ENCODE results near the gene DMKN. TPM values are rescaled to one million over a fixed set of nuclear protein-coding genes. Genes with fewer than 3 reads are reported as not detected.
A peak's percentile ranks its signal among the peaks of the same experiment; 100 is the strongest.

Gene DMKN
- total RNA-seq, 2 experiments from 2014 or later: 1.4 to 1.5 TPM

DNA sequence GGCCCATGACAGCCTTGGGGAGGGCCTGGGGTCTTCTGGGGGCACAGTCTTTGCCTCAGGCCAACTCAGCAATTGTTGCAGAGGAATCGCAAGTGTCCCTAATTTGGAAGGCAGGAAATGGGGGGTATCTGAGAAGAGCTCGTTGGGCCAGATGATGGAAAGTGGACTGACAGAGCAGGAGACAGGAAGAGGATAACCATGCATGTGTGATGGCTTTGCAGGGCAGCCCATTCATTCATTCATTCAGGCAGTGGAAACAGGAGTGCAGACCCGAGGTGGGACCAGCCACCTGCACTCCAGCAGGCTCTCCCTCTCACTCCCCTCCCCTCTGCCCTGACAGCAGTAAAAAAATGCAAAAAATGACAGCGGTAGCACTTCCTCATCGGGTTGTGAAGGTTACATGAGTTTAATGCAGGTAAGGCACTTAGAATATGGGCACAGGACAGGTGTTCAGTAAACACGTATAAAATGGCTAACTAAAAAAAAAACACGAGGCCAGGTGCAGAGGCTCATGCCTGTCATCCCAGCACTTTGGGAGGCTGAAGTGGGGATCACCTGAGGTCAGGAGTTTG is 27.0 kb upstream of the DMKN start:
- peaks cover 12% of the 10 kb centered on the region for H3K36me3 Mint-ChIP-seq

DNA sequence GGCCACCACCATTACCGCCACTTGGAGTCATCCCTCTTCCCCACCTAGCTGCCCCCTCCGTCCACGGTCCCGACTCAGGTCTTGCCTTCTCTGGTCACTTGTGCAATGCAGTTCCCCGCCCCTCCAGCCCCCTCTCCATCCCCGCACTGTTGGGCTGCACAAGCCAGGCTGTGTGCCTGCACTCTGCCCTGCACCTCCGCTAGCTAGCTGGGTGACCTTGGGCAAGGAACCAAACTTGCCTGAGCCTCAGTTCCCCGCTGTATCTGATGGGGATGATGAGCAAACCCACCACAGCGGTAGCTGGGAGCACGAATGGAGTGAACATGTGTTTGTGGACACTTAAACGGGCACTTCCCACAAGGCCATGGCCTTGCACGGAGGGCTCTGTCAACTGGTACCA is 26.4 kb upstream of the DMKN start:
- Mint-ChIP-seq H3K27me3 (peaks cover 1% of the 10 kb centered on the region), H3K36me3 (peaks cover 10% of the 10 kb centered on the region), H3K9me3 (no peaks in the 10 kb centered on the region), H3K27ac (no peak overlapping the region), H3K4me1 (peaks cover 11% of the 10 kb centered on the region), H3K4me3 (no peak overlapping the region)
- no peak for DNase-seq

More for the DNA sequence above, 27.0 kb upstream of the DMKN start:
- Mint-ChIP-seq H3K9me3 (no peaks in the 10 kb centered on the region), H3K4me1 (peaks cover 11% of the 10 kb centered on the region), H3K4me3 (no peak overlapping the region), H3K27me3 (no peaks in the 10 kb centered on the region), H3K27ac (no peak overlapping the region)
- DNase-seq: no peak

DNA sequence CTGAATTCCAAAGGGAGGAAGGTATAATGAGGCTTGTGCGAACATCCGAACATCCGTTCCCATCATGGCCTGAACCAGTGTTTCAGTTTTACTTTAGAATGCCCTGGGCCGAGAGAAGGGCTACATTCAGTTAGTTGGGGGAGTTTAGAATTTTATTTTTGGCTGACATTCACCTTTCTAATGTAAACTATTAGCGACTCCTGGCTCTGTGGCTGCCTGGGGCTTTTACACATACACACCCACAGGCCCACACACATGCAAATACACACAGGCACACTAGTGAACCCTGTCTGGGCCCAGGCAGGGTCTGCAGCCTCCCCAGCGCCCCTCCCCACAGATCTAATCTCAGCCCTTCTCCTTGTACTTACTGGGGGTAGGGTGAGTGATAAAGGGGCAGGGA is 25.9 kb upstream of the DMKN start:
- Mint-ChIP-seq H3K27me3 (peaks cover 3% of the 10 kb centered on the region), H3K4me1 (peaks cover 6% of the 10 kb centered on the region), H3K4me3 (no peak overlapping the region), H3K27ac (no peak overlapping the region), H3K9me3 (no peaks in the 10 kb centered on the region), H3K36me3 (peaks cover 5% of the 10 kb centered on the region)
- no peak for DNase-seq

DNA sequence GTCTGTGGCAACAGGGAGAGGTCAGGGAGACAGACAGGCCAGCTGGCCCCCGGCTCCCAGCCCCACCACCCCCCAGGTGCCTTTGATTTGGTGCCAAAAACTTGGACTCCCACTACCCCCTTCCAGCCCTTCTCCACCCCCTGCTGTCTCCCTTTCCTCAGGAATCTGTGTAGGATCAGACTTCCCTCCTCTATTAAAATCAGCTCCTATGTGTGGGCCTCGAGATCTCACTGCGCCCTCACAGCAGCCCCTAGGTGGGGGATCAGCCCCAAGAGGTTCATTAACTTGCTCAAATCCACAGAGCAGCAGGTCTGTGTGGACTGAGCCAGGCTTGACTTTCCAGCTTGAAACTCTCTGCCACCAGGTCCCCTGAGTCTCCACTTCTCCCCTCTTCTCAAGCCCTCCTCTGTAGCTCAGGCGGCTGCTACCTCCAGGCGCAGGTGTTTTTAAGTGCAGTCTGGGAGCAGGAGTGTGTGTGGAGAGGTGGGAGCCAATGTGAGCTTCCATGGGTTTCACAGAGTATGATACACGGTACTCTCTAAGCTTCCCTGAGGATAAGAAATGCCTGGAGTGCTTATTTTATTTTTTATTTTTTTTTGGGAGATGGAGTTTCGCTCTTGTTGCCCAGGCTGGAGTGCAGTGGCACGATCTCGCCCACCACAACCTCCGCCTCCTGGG is 21.5 kb upstream of the DMKN start:
- Mint-ChIP-seq H3K9me3 (no peaks in the 10 kb centered on the region), H3K4me1 (peaks cover 7% of the 10 kb centered on the region), H3K27ac (no peak overlapping the region), H3K27me3 (peaks cover 12% of the 10 kb centered on the region), H3K4me3 (no peak overlapping the region), H3K36me3 (no peaks in the 10 kb centered on the region)
- DNase-seq: no peak

DNA sequence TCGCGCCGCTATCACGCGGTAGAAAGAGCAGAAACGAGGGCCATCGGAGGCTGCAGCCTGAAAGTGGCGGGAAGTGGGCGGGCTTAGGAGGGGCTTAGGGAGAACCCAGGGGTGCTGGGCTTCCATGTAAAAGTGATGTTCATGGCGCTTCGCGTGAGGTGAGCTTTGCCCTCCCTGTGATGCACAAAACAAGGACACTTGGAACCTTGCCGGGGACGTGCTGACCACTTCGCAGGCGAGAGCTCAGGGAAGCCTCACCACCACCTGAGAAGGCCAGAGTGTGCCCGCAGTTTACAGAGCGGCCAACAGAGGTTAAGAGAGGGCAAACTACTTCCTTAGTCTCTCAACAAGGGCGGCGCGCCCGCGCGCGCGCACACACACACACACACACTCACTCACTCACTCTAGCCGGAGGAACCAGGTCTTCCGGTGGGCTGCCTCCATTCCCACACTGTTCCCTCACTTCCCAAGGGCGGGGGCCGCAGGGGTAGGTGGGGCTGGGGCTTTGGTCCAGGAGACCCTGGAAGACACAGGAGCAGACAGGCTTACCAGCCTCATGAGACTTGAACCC is 20.5 kb upstream of the DMKN start:
- Mint-ChIP-seq H3K36me3 (no peaks in the 10 kb centered on the region), H3K27me3 (peaks cover 18% of the 10 kb centered on the region), H3K4me3 (peak overlapping the region; percentile 35), H3K4me1 (peaks cover 6% of the 10 kb centered on the region), H3K27ac (peak overlapping the region; percentile 63), H3K9me3 (no peaks in the 10 kb centered on the region)
- peak; percentile 52 for DNase-seq

DNA sequence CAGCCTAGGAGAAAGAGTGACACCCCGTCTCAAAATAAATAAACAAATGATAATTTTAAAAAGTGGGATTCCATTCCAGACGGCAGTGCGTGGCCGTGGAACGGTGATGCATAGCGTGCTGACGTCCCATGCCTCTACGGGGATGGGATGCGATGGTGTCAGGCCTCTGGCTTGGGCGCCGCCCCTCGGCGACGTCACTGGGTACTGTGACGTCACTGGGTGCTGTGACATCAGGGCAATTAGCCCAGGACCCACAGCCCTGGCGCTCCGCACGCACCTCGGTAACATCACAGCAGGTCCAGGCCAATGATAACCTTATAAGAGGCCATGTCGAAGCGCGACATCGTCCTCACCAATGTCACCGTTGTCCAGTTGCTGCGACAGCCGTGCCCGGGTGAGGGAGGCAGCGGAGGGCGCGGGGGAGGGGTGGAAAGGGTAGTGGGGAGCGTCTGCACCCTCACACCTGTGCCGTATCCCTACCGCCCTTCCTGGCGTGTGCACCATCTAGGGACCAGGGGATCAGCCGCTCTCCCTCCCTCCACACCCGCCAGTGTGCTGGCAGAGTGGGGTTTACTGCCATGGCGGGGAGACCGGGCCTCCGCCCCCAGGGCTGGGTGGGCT is 19.9 kb upstream of the DMKN start, which contains the start of gene GAPDHS:
Gene GAPDHS, plus strand, starts transcription at position 256 of the 621 bp plus-strand sequence. Its CDS starts 72 bp downstream, at position 328.
- H3K27ac Mint-ChIP-seq: peak within 1 kb of the TSS; percentile 63
- H3K9me3 Mint-ChIP-seq: no peaks in the 10 kb centered on the region
- peaks cover 24% of the 10 kb centered on the region for H3K27me3 Mint-ChIP-seq
- no peaks in the 10 kb centered on the region for H3K36me3 Mint-ChIP-seq
- H3K4me3 Mint-ChIP-seq: peak within 1 kb of the TSS; percentile 35
- no peak for DNase-seq
- peaks cover 6% of the 10 kb centered on the region for H3K4me1 Mint-ChIP-seq

DNA sequence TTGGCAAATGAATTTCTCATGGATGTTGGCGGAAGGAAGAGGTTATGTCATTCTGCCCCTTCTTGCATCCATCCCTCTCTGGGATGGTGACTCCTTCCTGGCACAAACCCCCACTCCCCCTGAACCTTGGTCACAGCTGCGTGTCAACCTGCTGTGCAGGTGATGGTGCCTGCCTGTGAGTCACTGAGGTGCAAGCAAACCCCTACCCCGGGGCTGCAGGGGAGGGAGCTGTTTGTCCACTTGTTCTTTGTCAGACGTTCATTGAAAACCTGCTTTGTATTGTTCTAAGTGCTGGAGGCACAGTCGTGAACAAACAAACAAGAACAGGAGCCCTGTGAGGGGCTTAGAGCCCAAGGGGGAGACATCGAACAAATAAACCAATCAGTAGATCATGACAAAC is 17.8 kb upstream of the DMKN start:
- Mint-ChIP-seq H3K27ac (no peak overlapping the region), H3K27me3 (peaks cover 36% of the 10 kb centered on the region), H3K36me3 (no peaks in the 10 kb centered on the region)

DNA sequence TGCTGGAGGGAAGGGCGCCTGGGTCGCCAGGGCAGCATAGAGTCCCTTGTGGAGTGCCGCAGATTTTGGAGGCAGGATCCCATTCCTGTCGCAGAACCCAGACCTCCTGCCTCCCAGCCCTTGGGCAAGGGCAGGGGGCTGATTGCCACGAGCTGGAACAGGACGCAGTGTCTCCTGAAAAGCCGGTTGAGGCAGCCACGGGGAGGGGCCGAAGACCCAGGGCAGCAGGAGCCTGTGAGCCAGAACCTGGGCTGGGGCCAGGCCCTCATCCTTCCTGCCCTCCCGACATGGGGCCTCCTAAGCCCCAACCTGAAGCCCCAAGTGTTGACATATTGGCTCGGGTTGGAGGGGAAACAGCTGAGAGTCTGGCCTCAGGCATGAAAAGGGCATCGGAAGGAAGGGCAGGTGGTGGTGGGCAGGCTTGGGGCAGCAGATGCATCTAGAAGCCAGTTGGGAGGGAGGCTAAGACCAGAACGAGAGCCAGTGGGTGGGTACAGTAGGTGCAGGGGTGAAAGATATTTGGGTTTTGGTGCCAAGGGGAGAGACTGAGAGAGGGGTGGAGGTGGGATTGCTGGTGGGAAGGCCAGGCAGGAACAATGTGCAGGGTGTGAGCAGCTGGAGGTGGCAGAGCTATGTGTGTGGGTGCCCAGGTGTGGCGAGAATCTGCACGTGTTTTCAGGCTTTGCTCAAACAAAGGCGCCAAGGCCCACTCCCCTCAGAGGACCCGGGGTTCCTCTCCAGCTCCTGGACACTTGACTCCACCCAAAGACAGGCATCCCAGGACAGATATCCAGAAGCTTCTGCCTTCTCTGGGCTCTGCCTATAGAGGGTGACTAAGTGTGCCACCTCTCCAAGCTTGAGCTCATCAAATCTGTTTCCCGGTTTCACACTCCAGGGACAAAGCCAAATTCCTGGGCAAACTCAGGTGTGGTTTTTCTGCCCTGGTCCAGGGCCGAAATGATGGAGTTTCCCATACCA is 16.1 kb upstream of the DMKN start:
- no peaks in the 10 kb centered on the region for H3K36me3 Mint-ChIP-seq
- no peak overlapping the region for H3K27ac Mint-ChIP-seq
- H3K4me1 Mint-ChIP-seq: peaks cover 6% of the 10 kb centered on the region
- no peak for DNase-seq
- no peak overlapping the region for H3K4me3 Mint-ChIP-seq
- no peaks in the 10 kb centered on the region for H3K9me3 Mint-ChIP-seq
- peaks cover 33% of the 10 kb centered on the region for H3K27me3 Mint-ChIP-seq

More for the DNA sequence above, 17.8 kb upstream of the DMKN start:
- no peak for DNase-seq
- H3K9me3 Mint-ChIP-seq: no peaks in the 10 kb centered on the region
- peaks cover 6% of the 10 kb centered on the region for H3K4me1 Mint-ChIP-seq
- H3K4me3 Mint-ChIP-seq: no peak overlapping the region

DNA sequence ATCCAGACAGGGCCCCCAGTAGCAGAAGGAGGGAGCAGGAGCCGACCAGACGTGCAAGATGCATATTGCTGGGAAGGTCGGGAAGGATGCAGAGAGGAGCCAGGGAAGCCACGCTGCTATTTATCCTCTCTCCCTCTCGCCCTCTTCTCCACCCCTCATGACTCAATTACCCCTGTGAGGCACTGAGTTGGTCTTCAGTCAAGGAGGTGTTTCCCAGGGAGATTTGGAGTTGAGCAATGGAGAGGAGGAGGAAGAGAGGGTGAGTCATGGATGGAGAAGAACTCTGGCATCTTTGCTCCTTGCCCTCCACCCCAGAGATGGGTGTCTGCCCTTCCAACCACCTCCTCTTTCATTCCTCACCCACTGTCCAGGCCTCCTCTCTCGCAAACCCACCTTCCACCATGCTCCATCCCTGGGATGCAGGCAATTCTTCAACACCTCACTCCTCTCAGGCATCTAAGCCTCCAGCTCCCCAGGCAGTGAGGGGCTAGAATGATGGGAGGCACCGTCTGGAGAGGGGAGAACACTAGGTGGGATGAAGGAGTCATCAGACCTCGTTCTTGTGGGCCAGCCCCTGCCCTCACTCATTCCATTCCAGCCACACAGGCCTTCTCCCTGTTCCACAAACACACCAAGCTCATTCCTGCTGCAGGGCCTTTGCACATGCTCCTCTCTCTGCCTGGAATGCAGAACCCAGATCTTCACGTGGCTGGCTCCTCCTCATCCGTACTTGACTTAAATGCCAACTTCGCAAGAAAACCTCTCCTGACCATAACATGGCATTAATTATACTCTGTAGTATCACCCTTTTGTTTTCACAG is 15.0 kb upstream of the DMKN start, which contains the start of gene SBSN:
Gene SBSN, minus strand, starts transcription at position 94 of the 821 bp plus-strand sequence. Its CDS starts 30 bp downstream, at position 64.
- H3K27me3 Mint-ChIP-seq: peaks cover 36% of the 10 kb centered on the region
- H3K4me3 Mint-ChIP-seq: no peak within 1 kb of the TSS
- no peaks in the 10 kb centered on the region for H3K9me3 Mint-ChIP-seq
- peaks cover 1% of the 10 kb centered on the region for H3K4me1 Mint-ChIP-seq
- no peaks in the 10 kb centered on the region for H3K36me3 Mint-ChIP-seq
- no peak within 1 kb of the TSS for H3K27ac Mint-ChIP-seq
- DNase-seq: no peak

DNA sequence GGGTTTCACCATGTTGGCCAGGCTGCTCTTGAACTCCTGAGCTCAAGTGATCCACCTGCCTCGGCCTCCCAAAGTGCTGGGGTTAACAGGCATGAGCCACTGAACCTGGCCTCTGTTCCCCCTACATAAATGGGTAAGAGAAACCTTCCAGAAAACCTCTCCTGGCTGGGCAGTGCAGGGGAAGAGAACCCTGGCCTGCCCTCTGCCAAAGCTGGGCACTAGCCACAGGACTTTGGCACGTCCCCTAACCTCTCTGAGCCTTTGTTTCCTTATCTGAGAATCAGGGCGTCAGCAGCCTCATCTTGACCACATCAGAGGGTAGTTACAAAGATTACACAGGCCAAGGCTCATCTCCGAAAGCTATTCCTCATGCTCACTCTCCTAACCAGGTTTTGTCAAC is 12.4 kb upstream of the DMKN start:
- no peaks in the 10 kb centered on the region for H3K36me3 Mint-ChIP-seq
- H3K4me3 Mint-ChIP-seq: no peak overlapping the region
- H3K4me1 Mint-ChIP-seq: no peaks in the 10 kb centered on the region
- DNase-seq: no peak
- H3K27me3 Mint-ChIP-seq: peaks cover 31% of the 10 kb centered on the region
- H3K27ac Mint-ChIP-seq: no peak overlapping the region
- H3K9me3 Mint-ChIP-seq: no peaks in the 10 kb centered on the region

DNA sequence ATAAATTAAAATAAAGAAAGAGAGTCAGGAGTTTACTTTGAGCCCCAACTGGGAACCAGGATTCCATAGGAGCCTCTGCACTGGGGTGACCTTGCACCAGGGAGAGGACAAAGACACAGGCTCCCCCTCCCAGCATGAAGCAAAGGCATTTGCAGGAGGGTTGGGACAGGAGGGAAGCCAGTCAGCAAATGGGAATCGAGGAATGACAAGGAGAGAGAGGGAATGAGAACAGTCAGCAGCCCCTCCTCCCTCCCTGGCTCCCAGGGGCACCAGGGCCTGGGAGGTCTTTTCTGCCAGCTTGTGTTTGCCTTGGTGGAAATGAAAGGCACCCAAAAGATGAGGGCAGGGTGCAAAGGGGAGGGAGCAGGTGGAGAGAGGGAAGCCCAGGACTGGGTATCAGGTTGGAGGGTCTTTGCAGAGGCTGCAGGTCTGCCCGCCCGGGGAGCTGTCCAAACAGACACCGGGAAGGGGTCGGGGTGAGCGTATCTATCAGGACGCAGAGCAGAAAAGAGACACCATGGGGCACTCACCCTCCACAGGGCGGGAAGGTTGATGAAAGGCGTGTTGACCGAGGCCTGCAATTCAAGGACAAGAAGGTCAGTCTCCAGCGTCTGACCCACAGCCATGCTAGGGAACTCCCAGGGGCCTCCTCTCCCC is 10.9 kb upstream of the DMKN start:
- Mint-ChIP-seq H3K27me3 (peaks cover 30% of the 10 kb centered on the region), H3K4me1 (no peaks in the 10 kb centered on the region), H3K4me3 (no peak overlapping the region), H3K9me3 (no peaks in the 10 kb centered on the region), H3K27ac (no peak overlapping the region), H3K36me3 (no peaks in the 10 kb centered on the region)
- no peak for DNase-seq

DNA sequence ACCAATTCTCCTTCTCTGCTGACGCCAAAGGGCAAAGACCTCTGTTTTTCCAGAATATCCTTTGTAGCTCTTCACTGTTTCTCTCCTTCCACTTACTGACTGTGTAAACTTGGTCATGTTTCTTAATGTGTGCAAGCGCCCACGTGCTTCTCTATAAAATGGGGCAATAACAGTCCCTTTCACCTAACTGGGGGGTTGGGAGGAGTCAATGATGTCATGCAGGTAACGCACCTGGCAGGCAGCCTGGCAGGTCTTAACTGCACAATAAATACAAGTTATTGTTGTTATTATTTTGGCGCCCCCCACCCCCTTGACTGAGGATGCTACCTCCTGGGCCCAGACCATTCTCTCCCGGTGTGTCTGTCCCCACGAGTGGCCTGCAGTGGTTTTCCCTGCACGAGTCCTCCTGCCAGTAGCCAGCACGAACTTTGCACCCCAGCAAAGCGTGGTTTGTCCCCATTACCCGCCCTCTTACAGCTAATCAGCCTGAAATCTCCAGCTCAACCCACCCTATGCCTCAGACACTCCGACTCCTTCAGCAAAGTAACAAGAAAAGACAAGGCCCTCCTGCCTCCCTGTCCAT is 9.4 kb upstream of the DMKN start:
- no peak for DNase-seq
- no peaks in the 10 kb centered on the region for H3K9me3 Mint-ChIP-seq
- H3K4me3 Mint-ChIP-seq: no peak overlapping the region
- H3K36me3 Mint-ChIP-seq: no peaks in the 10 kb centered on the region
- H3K27me3 Mint-ChIP-seq: peaks cover 19% of the 10 kb centered on the region
- H3K4me1 Mint-ChIP-seq: no peaks in the 10 kb centered on the region
- H3K27ac Mint-ChIP-seq: no peak overlapping the region

DNA sequence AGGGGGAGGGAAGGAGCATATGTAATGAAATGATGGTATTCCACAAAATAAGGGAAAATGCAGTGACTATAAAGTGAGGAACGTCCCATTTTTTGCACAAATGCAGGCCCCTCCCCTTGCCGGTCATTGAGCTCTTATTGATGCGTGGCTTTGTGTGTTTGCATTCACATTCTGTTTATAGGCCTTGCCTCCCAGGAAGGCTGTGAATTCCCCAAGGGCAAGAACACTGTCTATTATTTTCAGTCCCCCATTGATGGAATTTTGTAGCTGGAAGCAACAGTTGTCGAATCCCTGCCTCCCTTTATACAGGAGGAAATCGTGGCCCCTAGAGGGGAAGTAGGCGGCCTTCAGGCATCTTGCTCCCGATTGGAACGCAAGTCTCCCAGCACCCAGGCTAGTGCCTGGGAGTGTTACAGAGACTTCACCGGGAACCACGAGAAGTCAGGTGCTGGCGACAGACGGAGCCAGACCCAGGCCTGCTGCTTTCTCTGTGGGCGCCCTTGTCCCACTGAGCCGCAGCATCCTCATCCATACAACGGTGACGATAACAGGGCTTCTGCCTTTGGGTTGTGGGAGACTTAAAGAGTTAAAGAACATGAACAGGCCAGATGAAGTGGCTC is 7.8 kb upstream of the DMKN start:
- no peaks in the 10 kb centered on the region for H3K9me3 Mint-ChIP-seq
- peaks cover 11% of the 10 kb centered on the region for H3K27me3 Mint-ChIP-seq
- H3K36me3 Mint-ChIP-seq: no peaks in the 10 kb centered on the region
- H3K4me1 Mint-ChIP-seq: no peaks in the 10 kb centered on the region
- no peak for DNase-seq
- no peak overlapping the region for H3K27ac Mint-ChIP-seq
- no peak overlapping the region for H3K4me3 Mint-ChIP-seq

All from activated naive CD8-positive, alpha-beta T cell treated with anti-CD3 and anti-CD28 coated beads for 36 hours (primary cell).